ENCODE data around the gene FIBCD1.

- TF ChIP-seq CTCF (IDR thresholded peaks at IDR 0.05; ENCODE audit: low read length) (no peak), EZH2 (IDR thresholded peaks at IDR 0.05; ENCODE audit: borderline replicate concordance, low read length) (no peak)
These were observed 41.0 kb downstream of the FIBCD1 start for GRCh38 chr9:130897848-130898551.
